ENCODE measurements around the gene SDE2.

GRCh38 chr1:226021401-226021800, 22.3 kb upstream of the SDE2 start:
- TF ChIP-seq CBX3 (IDR thresholded peaks at IDR 0.05; ENCODE audit: borderline replicate concordance, low read depth) (no peak), DPF2 (IDR thresholded peaks at IDR 0.05) (no peak), BHLHE40 (IDR thresholded peaks at IDR 0.05; ENCODE audit: borderline replicate concordance in 1 of 2, low read depth in 2 of 2, low read length in 1 of 2) (no peak), SUZ12 (IDR thresholded peaks at IDR 0.05; ENCODE audit: unreplicated experiment) (no peak), CHD2 (IDR thresholded peaks at IDR 0.05; ENCODE audit: borderline replicate concordance, low read depth, low read length) (no peak), MXI1 (IDR thresholded peaks at IDR 0.05; ENCODE audit: low read depth, low read length) (no peak)
- TF ChIP-seq, protein P1, sequence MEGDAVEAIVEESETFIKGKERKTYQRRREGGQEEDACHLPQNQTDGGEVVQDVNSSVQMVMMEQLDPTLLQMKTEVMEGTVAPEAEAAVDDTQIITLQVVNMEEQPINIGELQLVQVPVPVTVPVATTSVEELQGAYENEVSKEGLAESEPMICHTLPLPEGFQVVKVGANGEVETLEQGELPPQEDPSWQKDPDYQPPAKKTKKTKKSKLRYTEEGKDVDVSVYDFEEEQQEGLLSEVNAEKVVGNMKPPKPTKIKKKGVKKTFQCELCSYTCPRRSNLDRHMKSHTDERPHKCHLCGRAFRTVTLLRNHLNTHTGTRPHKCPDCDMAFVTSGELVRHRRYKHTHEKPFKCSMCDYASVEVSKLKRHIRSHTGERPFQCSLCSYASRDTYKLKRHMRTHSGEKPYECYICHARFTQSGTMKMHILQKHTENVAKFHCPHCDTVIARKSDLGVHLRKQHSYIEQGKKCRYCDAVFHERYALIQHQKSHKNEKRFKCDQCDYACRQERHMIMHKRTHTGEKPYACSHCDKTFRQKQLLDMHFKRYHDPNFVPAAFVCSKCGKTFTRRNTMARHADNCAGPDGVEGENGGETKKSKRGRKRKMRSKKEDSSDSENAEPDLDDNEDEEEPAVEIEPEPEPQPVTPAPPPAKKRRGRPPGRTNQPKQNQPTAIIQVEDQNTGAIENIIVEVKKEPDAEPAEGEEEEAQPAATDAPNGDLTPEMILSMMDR (IDR thresholded peaks at IDR 0.05 in 2 of 3, conservative IDR thresholded peaks at IDR 0.05 in 1 of 3; ENCODE audit: control insufficient read depth in 2 of 3, extremely low read depth in 1 of 3, insufficient read depth in 1 of 3, low read depth in 3 of 3, low read length in 3 of 3): no peak
- TF ChIP-seq, protein P2, sequence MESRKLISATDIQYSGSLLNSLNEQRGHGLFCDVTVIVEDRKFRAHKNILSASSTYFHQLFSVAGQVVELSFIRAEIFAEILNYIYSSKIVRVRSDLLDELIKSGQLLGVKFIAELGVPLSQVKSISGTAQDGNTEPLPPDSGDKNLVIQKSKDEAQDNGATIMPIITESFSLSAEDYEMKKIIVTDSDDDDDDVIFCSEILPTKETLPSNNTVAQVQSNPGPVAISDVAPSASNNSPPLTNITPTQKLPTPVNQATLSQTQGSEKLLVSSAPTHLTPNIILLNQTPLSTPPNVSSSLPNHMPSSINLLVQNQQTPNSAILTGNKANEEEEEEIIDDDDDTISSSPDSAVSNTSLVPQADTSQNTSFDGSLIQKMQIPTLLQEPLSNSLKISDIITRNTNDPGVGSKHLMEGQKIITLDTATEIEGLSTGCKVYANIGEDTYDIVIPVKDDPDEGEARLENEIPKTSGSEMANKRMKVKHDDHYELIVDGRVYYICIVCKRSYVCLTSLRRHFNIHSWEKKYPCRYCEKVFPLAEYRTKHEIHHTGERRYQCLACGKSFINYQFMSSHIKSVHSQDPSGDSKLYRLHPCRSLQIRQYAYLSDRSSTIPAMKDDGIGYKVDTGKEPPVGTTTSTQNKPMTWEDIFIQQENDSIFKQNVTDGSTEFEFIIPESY (IDR thresholded peaks at IDR 0.05): no peak
